Measurements from ENCODE around the gene ZNFX1. TPM values are rescaled to one million over a fixed set of nuclear protein-coding genes. Genes with fewer than 3 reads are reported as not detected.

Gene ZNFX1
- total RNA-seq, 1 donor, result 61.5 TPM

DNA sequence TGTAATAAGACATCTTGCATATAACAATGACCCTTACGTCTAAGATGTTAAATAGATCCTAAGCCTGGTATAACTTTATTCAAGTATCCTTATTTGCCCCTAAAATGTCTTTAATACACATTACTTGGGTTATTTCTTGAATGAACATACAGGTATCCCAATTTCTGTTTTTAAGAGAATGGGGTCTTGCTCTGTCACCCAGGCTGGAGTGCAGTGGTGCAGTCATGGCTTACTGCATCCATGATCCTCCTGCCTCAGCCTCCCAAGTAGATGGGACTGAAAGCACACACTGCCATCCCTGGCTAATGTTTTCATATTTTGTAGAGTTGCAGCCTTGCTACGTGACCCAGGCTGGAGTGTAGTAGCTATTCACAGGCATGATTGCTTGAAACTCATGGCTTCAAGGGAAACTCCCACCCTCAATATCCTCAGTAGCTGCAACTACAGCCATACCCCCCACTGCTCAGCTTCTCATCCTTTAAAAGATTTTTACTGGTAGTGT lies 10.4 kb upstream of the ZNFX1 start:
- H3K36me3 ChIP-seq (ENCODE audit: insufficient read depth, low read length), result peaks cover 82% of the 10 kb centered on the region
- peaks cover 82% of the 10 kb centered on the region for H4K20me1 ChIP-seq (ENCODE audit: insufficient read depth, low read length)
- no peak overlapping the region for H2AFZ ChIP-seq (ENCODE audit: low read length)
- H3K4me2 ChIP-seq (ENCODE audit: insufficient read depth, low read length), result no peak overlapping the region
- peak overlapping the region; percentile 14 for H3K27ac ChIP-seq (ENCODE audit: low read depth, low read length)
- H3K4me3 ChIP-seq (ENCODE audit: insufficient read depth, low read length), result no peak overlapping the region
- H3K4me1 ChIP-seq (ENCODE audit: insufficient read depth, low read length), result peaks cover 36% of the 10 kb centered on the region
- H3K9me3 ChIP-seq (ENCODE audit: low read depth, low read length), result peaks cover 13% of the 10 kb centered on the region
- TF ChIP-seq, protein P1, sequence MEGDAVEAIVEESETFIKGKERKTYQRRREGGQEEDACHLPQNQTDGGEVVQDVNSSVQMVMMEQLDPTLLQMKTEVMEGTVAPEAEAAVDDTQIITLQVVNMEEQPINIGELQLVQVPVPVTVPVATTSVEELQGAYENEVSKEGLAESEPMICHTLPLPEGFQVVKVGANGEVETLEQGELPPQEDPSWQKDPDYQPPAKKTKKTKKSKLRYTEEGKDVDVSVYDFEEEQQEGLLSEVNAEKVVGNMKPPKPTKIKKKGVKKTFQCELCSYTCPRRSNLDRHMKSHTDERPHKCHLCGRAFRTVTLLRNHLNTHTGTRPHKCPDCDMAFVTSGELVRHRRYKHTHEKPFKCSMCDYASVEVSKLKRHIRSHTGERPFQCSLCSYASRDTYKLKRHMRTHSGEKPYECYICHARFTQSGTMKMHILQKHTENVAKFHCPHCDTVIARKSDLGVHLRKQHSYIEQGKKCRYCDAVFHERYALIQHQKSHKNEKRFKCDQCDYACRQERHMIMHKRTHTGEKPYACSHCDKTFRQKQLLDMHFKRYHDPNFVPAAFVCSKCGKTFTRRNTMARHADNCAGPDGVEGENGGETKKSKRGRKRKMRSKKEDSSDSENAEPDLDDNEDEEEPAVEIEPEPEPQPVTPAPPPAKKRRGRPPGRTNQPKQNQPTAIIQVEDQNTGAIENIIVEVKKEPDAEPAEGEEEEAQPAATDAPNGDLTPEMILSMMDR (IDR thresholded peaks at IDR 0.05; ENCODE audit: extremely low read depth, low read depth, low read length), result no peak
- no peaks in the 10 kb centered on the region for H3K27me3 ChIP-seq (ENCODE audit: insufficient read depth, low read length)
- DNase-seq (ENCODE audit: insufficient read length, low spot score, missing footprints), result peak; percentile 64
- peaks cover 39% of the 10 kb centered on the region for H3K79me2 ChIP-seq (ENCODE audit: insufficient read depth, low read length)

DNA sequence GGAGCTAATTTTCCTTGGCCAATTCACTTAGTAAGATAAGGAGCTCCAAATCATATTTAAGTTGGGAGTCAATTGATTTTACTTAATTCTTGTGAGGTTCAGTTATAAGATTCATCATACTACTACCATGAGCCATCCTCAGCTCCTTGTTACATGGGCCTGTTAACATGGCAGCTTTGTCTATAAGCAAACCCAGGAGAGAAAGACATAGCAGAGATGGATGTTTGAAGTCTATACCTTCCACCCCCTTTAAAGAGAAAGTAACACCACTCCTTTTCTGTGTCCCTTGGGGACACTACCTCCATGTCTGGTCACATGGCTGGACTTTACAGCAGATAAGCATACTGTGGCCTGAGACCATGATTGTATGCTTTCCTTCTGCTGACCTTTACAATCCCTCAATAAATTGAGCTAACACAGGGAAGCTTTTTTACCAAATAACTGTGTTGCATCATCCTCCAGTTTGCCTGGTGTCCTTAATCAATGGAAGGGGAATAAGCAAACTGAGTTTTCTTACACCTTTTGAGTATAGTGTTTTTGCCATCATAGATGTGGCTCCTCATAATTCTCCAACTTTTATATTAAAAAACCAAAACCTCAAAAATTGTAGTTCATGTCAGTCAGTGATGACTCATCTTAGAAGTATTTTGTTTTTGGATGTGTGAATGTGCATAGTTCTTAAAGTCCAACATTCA lies 9.8 kb upstream of the ZNFX1 start:
- Histone ChIP-seq H3K36me3 (ENCODE audit: insufficient read depth, low read length) (peaks cover 88% of the 10 kb centered on the region), H3K27ac (ENCODE audit: low read depth, low read length) (peak overlapping the region; percentile 58), H3K4me3 (ENCODE audit: insufficient read depth, low read length) (no peak overlapping the region), H4K20me1 (ENCODE audit: insufficient read depth, low read length) (peaks cover 88% of the 10 kb centered on the region), H3K9me3 (ENCODE audit: low read depth, low read length) (peaks cover 13% of the 10 kb centered on the region), H2AFZ (ENCODE audit: low read length) (no peak overlapping the region), H3K27me3 (ENCODE audit: insufficient read depth, low read length) (no peaks in the 10 kb centered on the region), H3K4me2 (ENCODE audit: insufficient read depth, low read length) (peak overlapping the region; percentile 38), H3K79me2 (ENCODE audit: insufficient read depth, low read length) (peaks cover 45% of the 10 kb centered on the region), H3K4me1 (ENCODE audit: insufficient read depth, low read length) (peaks cover 42% of the 10 kb centered on the region)
- peak; percentile 53 for DNase-seq (ENCODE audit: insufficient read length, low spot score, missing footprints)
- TF ChIP-seq, protein P1 (IDR thresholded peaks at IDR 0.05; ENCODE audit: extremely low read depth, low read depth, low read length), result no peak

DNA sequence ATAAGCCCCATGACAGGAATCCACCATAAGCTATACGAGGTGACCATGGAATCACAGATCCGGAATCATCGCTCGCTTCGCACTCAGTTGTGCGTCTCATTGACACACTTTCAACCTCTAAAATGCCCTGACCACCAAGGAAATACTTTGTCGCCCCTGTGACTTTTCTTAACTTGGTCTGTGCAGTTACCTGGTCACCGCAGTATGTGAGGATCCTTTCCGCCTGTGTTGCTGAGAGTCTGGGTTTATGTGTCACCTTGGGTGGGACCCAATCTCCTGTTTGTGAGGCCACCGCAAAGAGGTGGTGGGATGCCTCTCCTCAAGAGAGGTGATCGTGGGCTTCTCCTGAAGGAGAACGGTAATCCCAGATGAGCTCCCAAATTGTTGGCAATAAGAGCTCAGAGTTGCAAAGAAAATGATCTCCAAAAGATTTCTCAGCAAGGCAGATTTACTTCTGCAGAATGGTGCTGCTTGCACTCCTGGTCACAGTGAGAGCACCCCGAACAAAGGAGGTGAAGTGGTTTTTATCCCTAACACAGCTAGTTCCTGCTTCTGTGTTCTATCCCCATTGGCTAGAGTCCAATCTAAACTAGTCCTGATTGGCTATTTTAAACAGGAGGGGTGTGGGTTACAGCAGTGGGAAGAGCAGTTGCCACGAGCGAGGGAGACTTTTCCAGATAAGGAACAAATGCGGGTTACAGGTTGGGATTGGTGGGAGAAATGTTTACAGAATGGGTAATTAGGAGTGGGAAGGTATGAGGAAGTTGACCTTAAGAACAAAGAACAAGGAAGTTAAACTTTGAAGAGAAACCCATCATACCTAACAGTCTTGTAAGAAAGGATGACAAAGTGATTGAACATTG lies 9.1 kb upstream of the ZNFX1 start:
- Histone ChIP-seq H3K4me2 (ENCODE audit: insufficient read depth, low read length) (peak overlapping the region; percentile 37), H3K4me3 (ENCODE audit: insufficient read depth, low read length) (peak overlapping the region; percentile 36), H3K4me1 (ENCODE audit: insufficient read depth, low read length) (peaks cover 49% of the 10 kb centered on the region), H2AFZ (ENCODE audit: low read length) (no peak overlapping the region), H3K79me2 (ENCODE audit: insufficient read depth, low read length) (peaks cover 53% of the 10 kb centered on the region), H4K20me1 (ENCODE audit: insufficient read depth, low read length) (peaks cover 96% of the 10 kb centered on the region), H3K27me3 (ENCODE audit: insufficient read depth, low read length) (no peaks in the 10 kb centered on the region), H3K36me3 (ENCODE audit: insufficient read depth, low read length) (peaks cover 96% of the 10 kb centered on the region), H3K9me3 (ENCODE audit: low read depth, low read length) (peaks cover 13% of the 10 kb centered on the region), H3K27ac (ENCODE audit: low read depth, low read length) (peak overlapping the region; percentile 58)
- TF ChIP-seq, protein P1 (IDR thresholded peaks at IDR 0.05; ENCODE audit: extremely low read depth, low read depth, low read length), result no peak
- no peak for DNase-seq (ENCODE audit: insufficient read length, low spot score, missing footprints)
